SK-N-SH treated with all-trans-retinoic acid at 6 μM for 48 hours (cell line): Measurements from ENCODE around the gene PORCN.

Experiments
- ARNTL ChIP-seq: fragments of 450-650 bp; formaldehyde crosslinking; IDR thresholded peaks from 2 replicates; pipeline ENCODE4 v1.5.0; 2020; ENCODE audit warnings: low read depth, mild to moderate bottlenecking, moderate library complexity, borderline replicate concordance
- BACH2 ChIP-seq: fragments of 250-450 bp; sonication (Bioruptor Pico); IDR thresholded peaks from 2 replicates; pipeline ENCODE4 v1.9.0; 2021; ENCODE audit warnings: mild to moderate bottlenecking, borderline replicate concordance
- ISL1 ChIP-seq: fragments of 250-450 bp; sonication (Bioruptor Pico); IDR thresholded peaks from 2 replicates; pipeline ENCODE4 v2.1.2; 2022; ENCODE audit warnings: mild to moderate bottlenecking, moderate library complexity
- OSR1 ChIP-seq: fragments of 250-450 bp; sonication (Bioruptor Pico); IDR thresholded peaks from 2 replicates; pipeline ENCODE4 v1.8.0; 2022; ENCODE audit warnings: moderate library complexity, mild to moderate bottlenecking, inconsistent platforms
- PPARA ChIP-seq: fragments of 250-450 bp; sonication (Bioruptor Pico); IDR thresholded peaks from 2 replicates; pipeline ENCODE4 v1.5.0; 2020; ENCODE audit warnings: mild to moderate bottlenecking, borderline replicate concordance
- RARB ChIP-seq: fragments of 250-450 bp; sonication (Bioruptor Pico); IDR thresholded peaks from 2 replicates; pipeline ENCODE4 v1.8.0; 2021; ENCODE audit warnings: mild to moderate bottlenecking, moderate library complexity
- SNAI2 ChIP-seq: fragments of 250-450 bp; sonication (Bioruptor Pico); IDR thresholded peaks from 2 replicates; pipeline ENCODE4 v1.5.0; 2020; ENCODE audit warnings: mild to moderate bottlenecking, moderate library complexity
- TOX ChIP-seq: fragments of 250-450 bp; sonication (Bioruptor Pico); IDR thresholded peaks from 2 replicates; pipeline ENCODE4 v1.8.0; 2021; ENCODE audit warnings: mild to moderate bottlenecking, moderate library complexity, borderline replicate concordance
- ZFP3 ChIP-seq: fragments of 250-450 bp; sonication (Bioruptor Pico); IDR thresholded peaks from 2 replicates; pipeline ENCODE4 v1.5.0; 2020; ENCODE audit warnings: mild to moderate bottlenecking, moderate library complexity
- ZFP30 ChIP-seq: fragments of 450-650 bp; formaldehyde crosslinking; IDR thresholded peaks from 2 replicates; pipeline ENCODE4 v1.5.0; 2022; ENCODE audit warnings: mild to moderate bottlenecking, moderate library complexity
- ZNF565 ChIP-seq: fragments of 450-650 bp; formaldehyde crosslinking; conservative IDR thresholded peaks from 2 replicates; pipeline ENCODE4 v1.5.0; 2020; ENCODE audit warnings: low read depth, mild to moderate bottlenecking, moderate library complexity
- TF ChIP-seq, protein P1 (sequence below): fragments of 250-450 bp; sonication (Bioruptor Pico); IDR thresholded peaks from 2 replicates; pipeline ENCODE4 v1.8.0; 2021; ENCODE audit warnings: low read depth, mild to moderate bottlenecking, moderate library complexity, borderline replicate concordance
- TF ChIP-seq, protein P2 (sequence below): fragments of 250-450 bp; sonication (Bioruptor Pico); IDR thresholded peaks from 2 replicates; pipeline ENCODE4 v1.8.0; 2020; ENCODE audit warnings: mild to moderate bottlenecking, moderate library complexity, borderline replicate concordance
- TF ChIP-seq, protein P3 (sequence below): fragments of 250-450 bp; sonication (Bioruptor Pico); IDR thresholded peaks from 2 replicates; pipeline ENCODE4 v1.5.1; 2020; ENCODE audit warnings: low read depth, mild to moderate bottlenecking, moderate library complexity

- TF ChIP-seq BACH2 (no peak), RARB (no peak), ZNF565 (CRISPR knock-in tag) (no peak), ISL1 (no peak), ZFP30 (CRISPR knock-in tag) (no peak), TOX (CRISPR knock-in tag) (no peak), ZFP3 (CRISPR knock-in tag) (no peak), OSR1 (no peak), ARNTL (CRISPR knock-in tag) (no peak), SNAI2 (no peak), PPARA (CRISPR knock-in tag) (no peak)
- TF ChIP-seq, protein P1, sequence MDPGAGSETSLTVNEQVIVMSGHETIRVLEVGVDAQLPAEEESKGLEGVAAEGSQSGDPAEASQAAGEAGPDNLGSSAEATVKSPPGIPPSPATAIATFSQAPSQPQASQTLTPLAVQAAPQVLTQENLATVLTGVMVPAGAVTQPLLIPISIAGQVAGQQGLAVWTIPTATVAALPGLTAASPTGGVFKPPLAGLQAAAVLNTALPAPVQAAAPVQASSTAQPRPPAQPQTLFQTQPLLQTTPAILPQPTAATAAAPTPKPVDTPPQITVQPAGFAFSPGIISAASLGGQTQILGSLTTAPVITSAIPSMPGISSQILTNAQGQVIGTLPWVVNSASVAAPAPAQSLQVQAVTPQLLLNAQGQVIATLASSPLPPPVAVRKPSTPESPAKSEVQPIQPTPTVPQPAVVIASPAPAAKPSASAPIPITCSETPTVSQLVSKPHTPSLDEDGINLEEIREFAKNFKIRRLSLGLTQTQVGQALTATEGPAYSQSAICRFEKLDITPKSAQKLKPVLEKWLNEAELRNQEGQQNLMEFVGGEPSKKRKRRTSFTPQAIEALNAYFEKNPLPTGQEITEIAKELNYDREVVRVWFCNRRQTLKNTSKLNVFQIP, result no peak
- TF ChIP-seq, protein P2, sequence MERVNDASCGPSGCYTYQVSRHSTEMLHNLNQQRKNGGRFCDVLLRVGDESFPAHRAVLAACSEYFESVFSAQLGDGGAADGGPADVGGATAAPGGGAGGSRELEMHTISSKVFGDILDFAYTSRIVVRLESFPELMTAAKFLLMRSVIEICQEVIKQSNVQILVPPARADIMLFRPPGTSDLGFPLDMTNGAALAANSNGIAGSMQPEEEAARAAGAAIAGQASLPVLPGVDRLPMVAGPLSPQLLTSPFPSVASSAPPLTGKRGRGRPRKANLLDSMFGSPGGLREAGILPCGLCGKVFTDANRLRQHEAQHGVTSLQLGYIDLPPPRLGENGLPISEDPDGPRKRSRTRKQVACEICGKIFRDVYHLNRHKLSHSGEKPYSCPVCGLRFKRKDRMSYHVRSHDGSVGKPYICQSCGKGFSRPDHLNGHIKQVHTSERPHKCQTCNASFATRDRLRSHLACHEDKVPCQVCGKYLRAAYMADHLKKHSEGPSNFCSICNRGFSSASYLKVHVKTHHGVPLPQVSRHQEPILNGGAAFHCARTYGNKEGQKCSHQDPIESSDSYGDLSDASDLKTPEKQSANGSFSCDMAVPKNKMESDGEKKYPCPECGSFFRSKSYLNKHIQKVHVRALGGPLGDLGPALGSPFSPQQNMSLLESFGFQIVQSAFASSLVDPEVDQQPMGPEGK (CRISPR knock-in tag), result no peak
- TF ChIP-seq, protein P3, sequence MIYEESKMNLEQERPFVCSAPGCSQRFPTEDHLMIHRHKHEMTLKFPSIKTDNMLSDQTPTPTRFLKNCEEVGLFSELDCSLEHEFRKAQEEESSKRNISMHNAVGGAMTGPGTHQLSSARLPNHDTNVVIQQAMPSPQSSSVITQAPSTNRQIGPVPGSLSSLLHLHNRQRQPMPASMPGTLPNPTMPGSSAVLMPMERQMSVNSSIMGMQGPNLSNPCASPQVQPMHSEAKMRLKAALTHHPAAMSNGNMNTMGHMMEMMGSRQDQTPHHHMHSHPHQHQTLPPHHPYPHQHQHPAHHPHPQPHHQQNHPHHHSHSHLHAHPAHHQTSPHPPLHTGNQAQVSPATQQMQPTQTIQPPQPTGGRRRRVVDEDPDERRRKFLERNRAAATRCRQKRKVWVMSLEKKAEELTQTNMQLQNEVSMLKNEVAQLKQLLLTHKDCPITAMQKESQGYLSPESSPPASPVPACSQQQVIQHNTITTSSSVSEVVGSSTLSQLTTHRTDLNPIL, result no peak
Observed at GRCh38 chrX:48520455-48520854, 11.7 kb downstream of the PORCN start.
